ENCODE measurements around the gene ARL4C. TPM values are rescaled to one million over a fixed set of nuclear protein-coding genes. Genes with fewer than 3 reads are reported as not detected.

ARL4C gene
- total and polyA plus RNA-seq, 2 of the 8 experiments (the other 6 are each of a cell fraction or from before 2014, with no cell fraction given) = 7.0 to 16.9 TPM

GRCh38 chr2:234514099-234514498 is 17.2 kb upstream of the ARL4C start:
- Histone ChIP-seq H3K4me2 (ENCODE audit: insufficient read depth in 1 of 2, low read depth in 2 of 2, low read length in 2 of 2) (no peak overlapping the region), H3K27ac (ENCODE audit: low read depth, low read length) (no peak overlapping the region), H3K18ac (ENCODE audit: extremely low read depth, low read length) (no peak overlapping the region), H3K36me3 (ENCODE audit: control insufficient read depth in 2 of 4, insufficient read depth in 4 of 4, low read length in 3 of 4) (no peaks in the 10 kb centered on the region), H3K79me2 (ENCODE audit: control insufficient read depth in 1 of 2, insufficient read depth in 2 of 2, low read length in 2 of 2) (no peaks in the 10 kb centered on the region), H2BK20ac (ENCODE audit: low read length) (peak overlapping the region; percentile 23; the same call in 1 of the 2 replicates), H2AFZ (ENCODE audit: low read length) (no peak overlapping the region), H4K5ac (ENCODE audit: insufficient read length, low read depth, low read length) (no peak overlapping the region), H2BK12ac (ENCODE audit: low read depth, low read length) (peak overlapping the region; percentile 86; the same call in 1 of the 2 replicates), H2BK120ac (replicated peaks; ENCODE audit: low read depth, low read length) (no peak overlapping the region), H4K91ac (replicated peaks; ENCODE audit: insufficient read length, low read length) (peak overlapping the region; percentile 94), H3K56ac (replicated peaks; ENCODE audit: insufficient read length, low read depth, low read length) (peak overlapping the region; percentile 100), H2BK15ac (ENCODE audit: low read length) (peak overlapping the region; percentile 85; the same call in 1 of the 2 replicates), H3K27me3 (replicated peaks in 1 of 4; ENCODE audit: control insufficient read depth in 3 of 4, extremely low read depth in 1 of 4, insufficient read depth in 3 of 4, low read length in 3 of 4) (no peaks in the 10 kb centered on the region; a peak in 1 of 7 replicates), H2BK5ac (ENCODE audit: low read depth, low read length) (no peak overlapping the region), H3K4ac (replicated peaks; ENCODE audit: insufficient read length, low read depth, low read length) (no peak overlapping the region), H4K20me1 (replicated peaks in 1 of 2; ENCODE audit: control insufficient read depth in 1 of 2, insufficient read depth in 2 of 2, low read length in 2 of 2) (peaks cover 0 to 10% of the 10 kb centered on the region in 2 experiments), H3K9ac (replicated peaks in 1 of 4; ENCODE audit: extremely low read depth in 1 of 4, low read depth in 3 of 4, low read length in 3 of 4) (no peak overlapping the region), H3K23ac (ENCODE audit: insufficient read length) (no peak overlapping the region), H3K4me1 (replicated peaks in 1 of 4; ENCODE audit: control insufficient read depth in 3 of 4, insufficient read depth in 4 of 4, low read length in 3 of 4) (no peaks in the 10 kb centered on the region), H4K8ac (ENCODE audit: extremely low read depth, insufficient read depth, low read length) (no peak overlapping the region), H3K79me1 (ENCODE audit: low read depth, low read length) (peaks cover 7% of the 10 kb centered on the region; the same call in 1 of the 2 replicates), H3K14ac (ENCODE audit: insufficient read length) (no peak overlapping the region), H3K4me3 (ENCODE audit: extremely low read depth in 1 of 4, insufficient read depth in 2 of 4, low read depth in 3 of 4, low read length in 4 of 4) (no peak overlapping the region; a peak in 1 of 8 replicates), H3K9me3 (ENCODE audit: insufficient read depth in 2 of 2, low read depth in 1 of 2, low read length in 1 of 2) (no peaks in the 10 kb centered on the region; a peak in 1 of 4 replicates), H2AK5ac (ENCODE audit: low read depth, low read length) (peak overlapping the region; percentile 98; the same call in 1 of the 2 replicates), H3K23me2 (ENCODE audit: low read depth, low read length) (peaks cover 12% of the 10 kb centered on the region)
- CTCF ChIA-PET (ENCODE audit: partially characterized antibody) = no interaction called here
- DNase-seq (ENCODE audit: low read depth in 1 of 2, low spot score in 2 of 2) (no peak), FAIRE-seq (no peak)
- POLR2A ChIA-PET (ENCODE audit: partially characterized antibody) = no interaction called here
- 94 to 100% methylated on average over 1 of the region's 1 CpG for WGBS, 2 experiments (ENCODE audit: extremely low coverage in 1 of 2, insufficient coverage in 1 of 2, insufficient read length in 1 of 2, insufficient replicate concordance in 2 of 2, low coverage in 1 of 2, low lambda C conversion rate in 2 of 2, missing lambda C conversion rate in 1 of 2)
- no peak for TF ChIP-seq SRF (IDR thresholded peaks at IDR 0.05; ENCODE audit: low read depth, low read length)
- no peak for TF ChIP-seq MAFK (IDR thresholded peaks at IDR 0.05; ENCODE audit: low read depth, low read length)
- TF ChIP-seq RXRA (IDR thresholded peaks at IDR 0.05; ENCODE audit: insufficient read depth, low read depth, low read length) = no peak
- TF ChIP-seq CTCF (IDR thresholded peaks at IDR 0.05; ENCODE audit: control extremely low read depth in 1 of 3, insufficient read depth in 1 of 3, low read depth in 1 of 3, low read length in 3 of 3) = no peak
